ENCODE data around the gene CAMTA1. TPM values are rescaled to one million over a fixed set of nuclear protein-coding genes. Genes with fewer than 3 reads are reported as not detected.

CAMTA1 gene
- polyA plus RNA-seq, 1 experiment = 23.1 TPM

- Histone ChIP-seq H3K4me3 (ENCODE audit: low read depth, low read length) (no peak overlapping the region), H3K27me3 (ENCODE audit: control insufficient read depth, insufficient read depth, low read length) (no peaks in the 10 kb centered on the region), H3K36me3 (ENCODE audit: control insufficient read depth, insufficient read depth, low read length) (no peaks in the 10 kb centered on the region)
- ChIA-PET CTCF (no interaction called here), POLR2A (no interaction called here)
- TF ChIP-seq CTCF (IDR thresholded peaks at IDR 0.05; ENCODE audit: insufficient read depth, low read depth, low read length) = no peak
- no peak for DNase-seq (ENCODE audit: low read depth)
These were observed 121.5 kb downstream of the CAMTA1 start for GRCh38 chr1:6906783-6907182.

- Histone ChIP-seq H3K36me3 (ENCODE audit: control insufficient read depth, insufficient read depth, low read length) (no peaks in the 10 kb centered on the region), H3K4me3 (ENCODE audit: low read depth, low read length) (no peak overlapping the region), H3K27me3 (ENCODE audit: control insufficient read depth, insufficient read depth, low read length) (no peaks in the 10 kb centered on the region)
- TF ChIP-seq CTCF (IDR thresholded peaks at IDR 0.05; ENCODE audit: insufficient read depth, low read depth, low read length) = no peak
- ChIA-PET CTCF (no interaction called here), POLR2A (no interaction called here)
- DNase-seq (ENCODE audit: low read depth) = no peak
These were observed 121.9 kb downstream of the CAMTA1 start for GRCh38 chr1:6907201-6907600.

- Histone ChIP-seq H3K27me3 (ENCODE audit: control insufficient read depth, insufficient read depth, low read length) (no peaks in the 10 kb centered on the region), H3K4me3 (ENCODE audit: low read depth, low read length) (no peak overlapping the region), H3K36me3 (ENCODE audit: control insufficient read depth, insufficient read depth, low read length) (no peaks in the 10 kb centered on the region)
- ChIA-PET POLR2A (no interaction called here), CTCF (no interaction called here)
- no peak for TF ChIP-seq CTCF (IDR thresholded peaks at IDR 0.05; ENCODE audit: insufficient read depth, low read depth, low read length)
- no peak for DNase-seq (ENCODE audit: low read depth)
These were observed 122.6 kb downstream of the CAMTA1 start for GRCh38 chr1:6907676-6908434.

GRCh38 chr1:6909401-6909800, 124.1 kb downstream of the CAMTA1 start:
- no peak for TF ChIP-seq CTCF (IDR thresholded peaks at IDR 0.05; ENCODE audit: insufficient read depth, low read depth, low read length)
- no peaks in the 10 kb centered on the region for H3K27me3 ChIP-seq (ENCODE audit: control insufficient read depth, insufficient read depth, low read length)
- DNase-seq (ENCODE audit: low read depth) = no peak
- ChIA-PET POLR2A (no interaction called here), CTCF (no interaction called here)
- no peak overlapping the region for H3K4me3 ChIP-seq (ENCODE audit: low read depth, low read length)
- no peaks in the 10 kb centered on the region for H3K36me3 ChIP-seq (ENCODE audit: control insufficient read depth, insufficient read depth, low read length)

- H3K4me3 ChIP-seq (ENCODE audit: low read depth, low read length) = no peak overlapping the region
- no peaks in the 10 kb centered on the region for H3K36me3 ChIP-seq (ENCODE audit: control insufficient read depth, insufficient read depth, low read length)
- no peak for TF ChIP-seq CTCF (IDR thresholded peaks at IDR 0.05; ENCODE audit: insufficient read depth, low read depth, low read length)
- DNase-seq (ENCODE audit: low read depth) = no peak
- ChIA-PET POLR2A (no interaction called here), CTCF (no interaction called here)
- no peaks in the 10 kb centered on the region for H3K27me3 ChIP-seq (ENCODE audit: control insufficient read depth, insufficient read depth, low read length)
These were observed 124.6 kb downstream of the CAMTA1 start for GRCh38 chr1:6909857-6910256.
